ENCODE data around the gene RAMP1. TPM values are rescaled to one million over a fixed set of nuclear protein-coding genes. Genes with fewer than 3 reads are reported as not detected.

The RAMP1 gene
- polyA plus RNA-seq, 1 donor from 2014 or later, result 25.5 TPM

GRCh38 chr2:237879058-237879430 is 19.6 kb downstream of the RAMP1 start:
- Histone ChIP-seq H3K27ac (ENCODE audit: low read length) (peak overlapping the region; percentile 36), H3K9me2 (ENCODE audit: insufficient read depth, low read length) (no peaks in the 10 kb centered on the region), H2AFZ (ENCODE audit: low read depth, low read length) (no peak overlapping the region), H3F3A (ENCODE audit: insufficient read depth, low read length, poor library complexity, severe bottlenecking) (no peaks in the 10 kb centered on the region), H3K9me3 (ENCODE audit: low read length) (no peaks in the 10 kb centered on the region), H3K4me3 (ENCODE audit: low read length) (no peak overlapping the region), H3K4me2 (ENCODE audit: low read length) (no peak overlapping the region), H4K20me1 (ENCODE audit: insufficient read depth) (no peaks in the 10 kb centered on the region), H3K36me3 (ENCODE audit: insufficient read depth, low read length) (no peaks in the 10 kb centered on the region), H3K79me2 (replicated peaks; ENCODE audit: insufficient read depth, low read length) (no peaks in the 10 kb centered on the region), H3K27me3 (ENCODE audit: insufficient read depth, low read depth, low read length) (no peaks in the 10 kb centered on the region), H3K9ac (ENCODE audit: low read length) (no peak overlapping the region)
- TF ChIP-seq MXI1 (conservative IDR thresholded peaks at IDR 0.05; ENCODE audit: poor library complexity, severe bottlenecking) (no peak), SMC3 (conservative IDR thresholded peaks at IDR 0.05; ENCODE audit: poor library complexity) (no peak), POLR2AphosphoS5 (IDR thresholded peaks at IDR 0.05) (peak; percentile 14), EP300 (conservative IDR thresholded peaks at IDR 0.05; ENCODE audit: poor library complexity, severe bottlenecking) (no peak)

GRCh38 chr2:237879991-237880560 is 20.7 kb downstream of the RAMP1 start:
- no peaks in the 10 kb centered on the region for H3K9me3 ChIP-seq (ENCODE audit: low read length)
- H3K4me2 ChIP-seq (ENCODE audit: low read length), result no peak overlapping the region
- H4K20me1 ChIP-seq (ENCODE audit: insufficient read depth), result no peaks in the 10 kb centered on the region
- no peaks in the 10 kb centered on the region for H3K27me3 ChIP-seq (ENCODE audit: insufficient read depth, low read depth, low read length)
- no peaks in the 10 kb centered on the region for H3K79me2 ChIP-seq (replicated peaks; ENCODE audit: insufficient read depth, low read length)
- H3K4me3 ChIP-seq (ENCODE audit: low read length), result no peak overlapping the region
- no peak overlapping the region for H2AFZ ChIP-seq (ENCODE audit: low read depth, low read length)
- no peaks in the 10 kb centered on the region for H3F3A ChIP-seq (ENCODE audit: insufficient read depth, low read length, poor library complexity, severe bottlenecking)
- H3K9me2 ChIP-seq (ENCODE audit: insufficient read depth, low read length), result no peaks in the 10 kb centered on the region
- no peak overlapping the region for H3K27ac ChIP-seq (ENCODE audit: low read length)
- H3K9ac ChIP-seq (ENCODE audit: low read length), result no peak overlapping the region
- TF ChIP-seq CTCF (IDR thresholded peaks at IDR 0.05; ENCODE audit: poor library complexity, severe bottlenecking) (no peak), RAD21 (conservative IDR thresholded peaks at IDR 0.05) (no peak), EP300 (conservative IDR thresholded peaks at IDR 0.05; ENCODE audit: poor library complexity, severe bottlenecking) (no peak), POLR2AphosphoS5 (IDR thresholded peaks at IDR 0.05) (no peak), TAF1 (IDR thresholded peaks at IDR 0.05; ENCODE audit: low read depth) (no peak), MXI1 (conservative IDR thresholded peaks at IDR 0.05; ENCODE audit: poor library complexity, severe bottlenecking) (no peak), EZH2 (IDR thresholded peaks at IDR 0.05; ENCODE audit: borderline replicate concordance, insufficient read depth, low read length, poor library complexity, severe bottlenecking) (no peak), SMC3 (conservative IDR thresholded peaks at IDR 0.05; ENCODE audit: poor library complexity) (no peak), REST (IDR thresholded peaks at IDR 0.05; ENCODE audit: borderline replicate concordance) (no peak)
- no peaks in the 10 kb centered on the region for H3K36me3 ChIP-seq (ENCODE audit: insufficient read depth, low read length)
